H9 (cell line): ENCODE data around the gene ALG12. TPM values are rescaled to one million over a fixed set of nuclear protein-coding genes. Genes with fewer than 3 reads are reported as not detected.

Experiments used
- DNase-seq: peaks from one replicate; pipeline ENCODE4 v3.0.0-alpha.2; 2017
- H2AFZ ChIP-seq: one replicate; pipeline ENCODE4 v1.6.1; 2013; ENCODE audit warnings: mild to moderate bottlenecking, low read length, control low read depth, moderate library complexity
- H2AK5ac ChIP-seq: 2 replicates; pipeline ENCODE4 v1.6.1; 2013; ENCODE audit warnings: low read length, control low read depth, mixed read lengths; ENCODE audit not compliant: insufficient read length
- H2BK120ac ChIP-seq: one replicate; pipeline ENCODE4 v1.6.1; 2013; ENCODE audit warnings: low read depth, mild to moderate bottlenecking, low read length, control low read depth, inconsistent platforms; ENCODE audit not compliant: poor library complexity, severe bottlenecking
- H2BK12ac ChIP-seq: 2 replicates; pipeline ENCODE4 v1.6.1; 2013; ENCODE audit warnings: low read length, control low read depth, mixed read lengths, low read depth; ENCODE audit not compliant: insufficient read length
- H2BK15ac ChIP-seq: 2 replicates; pipeline ENCODE4 v1.6.1; 2013; ENCODE audit warnings: low read depth, low read length, control low read depth
- H2BK20ac ChIP-seq: one replicate; pipeline ENCODE4 v1.6.1; 2013; ENCODE audit warnings: low read depth, mild to moderate bottlenecking, low read length, control low read depth, inconsistent platforms; ENCODE audit not compliant: poor library complexity, severe bottlenecking
- H2BK5ac ChIP-seq: 2 replicates; pipeline ENCODE4 v1.6.1; 2013; ENCODE audit warnings: low read length, control low read depth, mixed read lengths; ENCODE audit not compliant: insufficient read length
- H3K14ac ChIP-seq: 2 replicates; pipeline ENCODE4 v1.6.1; 2013; ENCODE audit warnings: low read length, control low read depth; ENCODE audit not compliant: insufficient read depth
- H3K18ac ChIP-seq: 2 replicates; pipeline ENCODE4 v1.6.1; 2013; ENCODE audit warnings: low read depth, mild to moderate bottlenecking, mixed read lengths, low read length, control low read depth; ENCODE audit not compliant: insufficient read length
- H3K23ac ChIP-seq: 2 replicates; pipeline ENCODE4 v1.6.1; 2013; ENCODE audit warnings: low read length, control low read depth, mixed read lengths, low read depth; ENCODE audit not compliant: insufficient read length
- H3K23me2 ChIP-seq: 2 replicates; pipeline ENCODE4 v1.6.1; 2013; ENCODE audit warnings: low read depth, mild to moderate bottlenecking, mixed read lengths, low read length, control low read depth; ENCODE audit not compliant: insufficient read length, poor library complexity, severe bottlenecking
- H3K27ac ChIP-seq: 2 replicates; pipeline ENCODE4 v1.5.1; 2013; ENCODE audit warnings: low read length, control low read depth, mixed read lengths, low read depth; ENCODE audit not compliant: insufficient read length
- H3K27me3 ChIP-seq: 2 replicates; pipeline ENCODE4 v1.6.1; 2013; ENCODE audit warnings: low read length, control low read depth, inconsistent platforms; ENCODE audit not compliant: insufficient read depth
- H3K4ac ChIP-seq: 2 replicates; pipeline ENCODE4 v1.6.1; 2013; ENCODE audit warnings: low read depth, mild to moderate bottlenecking, control low read depth, inconsistent platforms, low read length, moderate library complexity
- H3K4me1 ChIP-seq: 2 replicates; pipeline ENCODE4 v1.6.1; 2013; ENCODE audit warnings: low read length, control low read depth, inconsistent platforms; ENCODE audit not compliant: insufficient read depth
- H3K4me2 ChIP-seq: 2 replicates; pipeline ENCODE4 v1.6.1; 2013; ENCODE audit warnings: low read length, control low read depth, mixed read lengths; ENCODE audit not compliant: insufficient read length, insufficient read depth
- H3K56ac ChIP-seq: 2 replicates; pipeline ENCODE4 v1.6.1; 2013; ENCODE audit warnings: low read depth, mild to moderate bottlenecking, mixed read lengths, low read length, control low read depth; ENCODE audit not compliant: insufficient read length
- H3K79me1 ChIP-seq: 2 replicates; pipeline ENCODE4 v1.6.1; 2013; ENCODE audit warnings: low read depth, mild to moderate bottlenecking, moderate library complexity, low read length, control low read depth, inconsistent platforms; ENCODE audit not compliant: insufficient read depth, poor library complexity, severe bottlenecking
- H3K79me2 ChIP-seq: 2 replicates; pipeline ENCODE4 v1.6.1; 2013; ENCODE audit warnings: low read length, control low read depth, inconsistent platforms; ENCODE audit not compliant: insufficient read depth
- H3K9ac ChIP-seq: 2 replicates; pipeline ENCODE4 v1.6.1; 2013; ENCODE audit warnings: low read length, control low read depth, mixed read lengths; ENCODE audit not compliant: insufficient read length; ENCODE audit errors: extremely low read depth
- H3K9me3 ChIP-seq: one replicate; pipeline ENCODE4 v1.6.1; 2013; ENCODE audit warnings: low read depth, low read length, inconsistent platforms; ENCODE audit not compliant: control insufficient read depth
- H3T11ph ChIP-seq: one replicate; pipeline ENCODE4 v1.6.1; 2013; ENCODE audit warnings: mild to moderate bottlenecking, low read length, control low read depth, inconsistent platforms
- H4K20me1 ChIP-seq: one replicate; pipeline ENCODE4 v1.6.1; 2013; ENCODE audit not compliant: control insufficient read depth, insufficient read length, insufficient read depth
- H4K5ac ChIP-seq: 2 replicates; pipeline ENCODE4 v1.6.1; 2013; ENCODE audit warnings: low read depth, mild to moderate bottlenecking, mixed read lengths, low read length, control low read depth; ENCODE audit not compliant: insufficient read length
- H4K8ac ChIP-seq: replicated peaks from 2 replicates; pipeline ENCODE4 v1.6.1; 2013; ENCODE audit warnings: low read length, control low read depth, mixed read lengths, low read depth; ENCODE audit not compliant: insufficient read length
- H4K91ac ChIP-seq: 2 replicates; pipeline ENCODE4 v1.6.1; 2013; ENCODE audit warnings: low read depth, mild to moderate bottlenecking, moderate library complexity, mixed read lengths, low read length, control low read depth; ENCODE audit not compliant: insufficient read length
- H3K27ac Mint-ChIP-seq, 3 experiments: 2 replicates in 2 of 3; 3 replicates in 1 of 3; pipeline ENCODE4 v1.8.0; 2020 to 2021; ENCODE audit warnings: mixed read lengths in 3 of 3, mild to moderate bottlenecking in 1 of 3, moderate library complexity in 1 of 3
- H3K27me3 Mint-ChIP-seq: 2 replicates; pipeline ENCODE4 v1.8.0; 2021; ENCODE audit warnings: low read depth, mild to moderate bottlenecking, moderate library complexity, mixed read lengths
- H3K36me3 Mint-ChIP-seq, 3 experiments: 2 replicates in 2 of 3; 3 replicates in 1 of 3; pipeline ENCODE4 v1.8.0; 2020 to 2021; ENCODE audit warnings: low read depth in 3 of 3, mixed read lengths in 3 of 3; ENCODE audit not compliant: insufficient read depth in 1 of 3
- H3K4me1 Mint-ChIP-seq, 2 experiments: 2 replicates each; pipeline ENCODE4 v1.8.0; 2020; ENCODE audit warnings: mixed read lengths in 2 of 2
- H3K4me3 Mint-ChIP-seq, 2 experiments: 2 replicates in 1 of 2; 3 replicates in 1 of 2; pipeline ENCODE4 v1.8.0; 2020 to 2021; ENCODE audit warnings: mild to moderate bottlenecking in 2 of 2, mixed read lengths in 2 of 2, moderate library complexity in 1 of 2
- H3K9me3 Mint-ChIP-seq, 2 experiments: 2 replicates in 1 of 2; 3 replicates in 1 of 2; pipeline ENCODE4 v1.8.0; 2020; ENCODE audit warnings: mild to moderate bottlenecking in 2 of 2, mixed read lengths in 2 of 2, moderate library complexity in 1 of 2
- CTCF ChIP-seq: fragments of 200-600 bp; sonication (generic); conservative IDR thresholded peaks from 3 replicates; pipeline ENCODE4 v1.8.0; 2021; ENCODE audit warnings: antibody characterized with exemption, mild to moderate bottlenecking
- WGBS: extraction: QIAGEN DNeasy Blood & Tissue Kit; methylation state at CpG from one replicate; pipeline ENCODE4 v1.1.7; 2013; ENCODE audit warnings: missing lambda C conversion rate, low lambda C conversion rate, mixed read lengths; ENCODE audit not compliant: insufficient read length; ENCODE audit errors: extremely low coverage; 5-methylcytosine and 5-hydroxymethylcytosine counted together
- total RNA-seq: library from RNA; stranded (reverse); gene quantifications from 2 replicates; pipeline ENCODE4 v1.2.1, GENCODE V29; 2021

ALG12 gene
- total RNA-seq, 1 experiment from 2014 or later = 19.2 TPM

DNA sequence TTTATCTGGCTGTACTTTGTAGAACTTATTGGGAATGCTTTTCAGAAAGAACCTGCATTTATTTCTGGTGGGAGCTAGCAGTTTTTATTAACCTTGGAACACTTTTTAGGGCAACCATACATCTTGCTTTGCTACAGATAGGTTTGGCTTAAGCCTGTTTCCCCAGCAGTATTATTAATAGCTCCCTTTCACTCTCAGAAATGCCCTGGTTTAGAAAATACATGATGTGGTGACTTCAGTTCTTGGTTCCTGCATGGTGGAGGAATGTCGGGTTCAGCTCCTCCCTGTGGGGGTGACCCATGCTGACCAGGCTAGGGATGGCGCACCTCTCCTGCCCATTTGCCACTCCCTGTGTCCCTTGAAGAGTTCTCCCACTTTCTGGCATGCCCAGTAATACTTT is 36.4 kb downstream of the ALG12 start:
- WGBS = no CpG with 5 or more reads among the region's 2 CpGs
- Histone ChIP-seq H2AFZ (no peak overlapping the region), H3K79me2 (peaks cover 2% of the 10 kb centered on the region; the same call in 1 of the 2 replicates), H2BK15ac (no peak overlapping the region), H4K8ac (no peak overlapping the region), H3K18ac (no peak overlapping the region), H3T11ph (no peak overlapping the region), H3K23ac (no peak overlapping the region), H2BK20ac (no peak overlapping the region), H4K91ac (no peak overlapping the region), H3K27ac (no peak overlapping the region), H3K4me1 (no peaks in the 10 kb centered on the region; the same call in 1 of the 2 replicates), H2BK5ac (no peak overlapping the region), H2AK5ac (no peak overlapping the region), H3K14ac (no peak overlapping the region), H3K4me2 (no peak overlapping the region), H3K27me3 (no peaks in the 10 kb centered on the region), H3K79me1 (peaks cover 4% of the 10 kb centered on the region), H4K20me1 (peaks cover 5% of the 10 kb centered on the region), H3K9me3 (no peaks in the 10 kb centered on the region), H3K9ac (no peak overlapping the region), H2BK120ac (no peak overlapping the region), H3K23me2 (no peaks in the 10 kb centered on the region), H3K56ac (no peak overlapping the region), H4K5ac (no peak overlapping the region), H3K4ac (no peak overlapping the region), H2BK12ac (no peak overlapping the region)
- Mint-ChIP-seq H3K27me3 (no peaks in the 10 kb centered on the region), H3K4me1 (peaks cover 8 to 9% of the 10 kb centered on the region in 2 experiments), H3K27ac (no peak overlapping the region), H3K4me3 (no peak overlapping the region), H3K36me3 (peaks cover 48 to 72% (median 61%) of the 10 kb centered on the region in 3 experiments), H3K9me3 (peaks cover 16 to 27% of the 10 kb centered on the region in 2 experiments)
- TF ChIP-seq CTCF = no peak
- DNase-seq = no peak
